CD1c-positive myeloid dendritic cell (primary cell): Measurements from ENCODE around the gene TMEM33.

ENCODE experiments used
- DNase-seq: peaks from one replicate; pipeline ENCODE4 v3.0.0-alpha.2; 2016; ENCODE audit errors: extremely low spot score

The TMEM33 gene

DNA sequence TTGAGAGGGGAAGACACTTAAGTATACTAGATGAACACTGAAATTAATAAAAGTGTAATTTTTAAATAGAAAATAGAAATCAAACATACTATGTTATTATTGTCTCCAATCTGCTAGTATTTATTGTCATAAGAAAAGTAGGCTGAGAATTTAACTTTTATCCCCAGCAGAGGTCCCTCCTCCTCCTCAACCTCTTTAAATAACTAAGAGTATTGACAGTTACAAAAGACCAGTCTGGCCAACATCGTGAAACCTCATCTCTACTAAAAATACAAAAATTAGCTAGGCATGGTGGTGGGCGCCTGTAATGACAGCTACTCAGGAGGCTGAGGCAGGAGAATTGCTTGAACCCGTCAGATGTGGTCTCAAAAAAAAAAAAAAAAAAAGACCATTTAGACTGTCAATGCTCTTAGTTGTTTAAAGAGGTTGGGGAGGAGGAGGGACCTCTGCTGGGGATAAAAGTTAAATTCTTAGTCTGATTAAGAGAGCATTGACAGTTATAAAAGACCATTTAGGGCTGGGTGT is 59.3 kb downstream of the TMEM33 start:
- no peak for DNase-seq

DNA sequence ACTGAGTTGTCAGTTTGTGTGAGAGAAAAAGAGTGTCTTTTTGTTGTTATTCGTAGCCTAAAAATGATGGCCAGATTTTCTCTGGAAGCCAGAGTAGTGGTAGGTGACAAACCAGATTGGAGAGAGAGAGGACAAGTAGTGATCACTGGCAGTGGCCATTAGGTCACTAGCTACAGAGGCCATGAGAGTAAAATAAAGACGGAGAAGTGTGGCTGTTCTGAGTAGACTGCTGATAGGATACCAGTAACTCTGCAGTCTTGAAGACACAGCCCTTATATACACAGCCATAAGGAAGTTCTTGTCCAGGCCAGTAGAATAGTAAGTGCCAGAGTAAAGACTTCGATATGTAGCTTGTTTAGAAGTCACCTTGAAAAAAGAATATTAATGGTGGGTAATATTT is 62.8 kb downstream of the TMEM33 start:
- no peak for DNase-seq

DNA sequence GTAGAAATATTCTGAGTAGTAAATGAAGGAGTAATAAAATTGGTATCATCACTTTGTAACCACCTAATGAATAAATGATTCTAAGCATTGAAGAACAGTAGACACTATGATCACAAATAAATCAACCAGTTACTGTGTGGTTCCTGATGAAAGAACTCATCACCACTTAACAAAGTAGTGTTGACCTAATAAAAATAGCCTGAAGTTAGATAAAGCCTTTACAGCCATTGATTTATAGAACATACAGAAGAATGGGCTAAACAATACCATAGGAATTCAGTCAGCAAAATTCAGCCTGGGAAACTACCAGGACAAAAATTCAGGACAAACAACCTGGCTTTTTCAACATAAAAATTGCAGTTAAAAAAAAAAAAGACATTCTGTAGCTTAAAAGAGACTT is 64.1 kb downstream of the TMEM33 start:
- DNase-seq: no peak

DNA sequence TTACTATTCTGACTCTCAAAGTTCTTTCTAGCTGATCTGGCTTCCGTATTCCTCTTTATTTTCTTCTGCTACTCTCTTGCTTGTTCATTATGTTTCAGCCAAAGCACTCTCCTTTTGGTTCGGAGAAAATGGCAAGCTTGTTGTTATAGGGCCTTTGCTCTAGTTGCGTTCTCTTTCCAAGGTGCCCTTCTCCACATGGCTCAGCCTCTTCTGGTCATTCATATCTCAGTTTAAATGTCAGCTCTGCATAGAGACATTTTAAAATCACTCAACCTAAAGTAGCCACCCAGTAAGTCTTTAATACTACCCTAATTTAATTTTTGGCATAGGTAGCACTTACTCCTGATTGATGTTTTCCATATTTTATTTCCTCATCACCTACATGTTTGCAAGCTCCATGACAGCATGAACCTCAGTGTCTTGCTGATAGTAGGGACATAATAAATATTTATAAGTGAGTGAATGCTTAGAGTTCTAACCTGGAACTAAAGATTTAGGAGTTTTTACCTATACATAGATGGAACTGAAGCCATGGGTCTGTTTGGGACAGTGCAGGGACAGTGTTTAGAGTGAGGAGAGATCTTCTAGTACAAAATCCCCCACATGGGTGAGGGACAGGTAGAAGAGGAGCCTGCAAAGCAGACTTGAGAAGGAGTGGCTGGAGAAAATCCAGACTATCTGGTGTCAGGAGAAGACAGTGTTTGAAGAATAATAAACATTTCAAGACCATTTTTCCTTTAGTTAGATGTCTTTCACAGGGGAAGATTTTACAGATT is 73.0 kb downstream of the TMEM33 start:
- no peak for DNase-seq
